Neural cell (in vitro differentiated cells): Measurements from ENCODE around the gene ANKRD28. TPM values are rescaled to one million over a fixed set of nuclear protein-coding genes. Genes with fewer than 3 reads are reported as not detected.

ENCODE experiments used
- H2AFZ ChIP-seq: fragments of 200-600, 300-800 bp; sonication (generic), shearing (Covaris generic); 2 replicates; pipeline ENCODE4 v1.6.0; 2014; ENCODE audit warnings: low read depth, mild to moderate bottlenecking, antibody characterized with exemption, low read length, moderate library complexity
- H3F3A ChIP-seq: fragments of 200-600 bp; shearing (Covaris generic); 2 replicates; pipeline ENCODE4 v1.6.1; 2016; ENCODE audit warnings: mild to moderate bottlenecking, moderate library complexity, mixed read lengths, antibody characterized with exemption, low read length; ENCODE audit not compliant: insufficient read depth, poor library complexity, severe bottlenecking
- H3K27ac ChIP-seq: fragments of 200-600, 300-800 bp; sonication (generic), shearing (Covaris generic); 2 replicates; pipeline ENCODE4 v1.5.1; 2014; ENCODE audit warnings: mild to moderate bottlenecking, low read length, moderate library complexity
- H3K27me3 ChIP-seq: fragments of 300-800, 200-600 bp; sonication (generic), shearing (Covaris generic); 2 replicates; pipeline ENCODE4 v1.6.0; 2014; ENCODE audit warnings: mild to moderate bottlenecking, low read depth, low read length, moderate library complexity; ENCODE audit not compliant: insufficient read depth
- H3K36me3 ChIP-seq: fragments of 300-800, 200-600 bp; sonication (generic), shearing (Covaris generic); 2 replicates; pipeline ENCODE4 v1.5.1; 2014; ENCODE audit warnings: mild to moderate bottlenecking, antibody characterized with exemption, low read length, moderate library complexity; ENCODE audit not compliant: insufficient read depth
- H3K4me2 ChIP-seq: fragments of 300-800, 200-600 bp; sonication (generic), shearing (Covaris generic); 2 replicates; pipeline ENCODE4 v1.6.0; 2014; ENCODE audit warnings: mild to moderate bottlenecking, low read length
- H3K4me3 ChIP-seq: fragments of 300-800, 200-600 bp; sonication (generic), shearing (Covaris generic); 2 replicates; pipeline ENCODE4 v1.5.1; 2014; ENCODE audit warnings: mild to moderate bottlenecking, low read length, moderate library complexity
- H3K79me2 ChIP-seq: fragments of 200-600 bp; shearing (Covaris generic); replicated peaks from 2 replicates; pipeline ENCODE4 v1.6.0; 2014; ENCODE audit warnings: mild to moderate bottlenecking, low read length, moderate library complexity; ENCODE audit not compliant: insufficient read depth
- H3K9ac ChIP-seq: fragments of 300-800, 200-600 bp; sonication (generic), shearing (Covaris generic); 2 replicates; pipeline ENCODE4 v1.6.1; 2016; ENCODE audit warnings: mild to moderate bottlenecking, low read length, mixed read lengths
- H3K9me2 ChIP-seq: fragments of 200-600 bp; shearing (Covaris generic); 2 replicates; pipeline ENCODE4 v1.6.1; 2016; ENCODE audit warnings: mild to moderate bottlenecking, low read length, mixed read lengths; ENCODE audit not compliant: insufficient read depth
- H3K9me3 ChIP-seq: fragments of 200-600, 300-800 bp; sonication (generic), shearing (Covaris generic); 2 replicates; pipeline ENCODE4 v1.6.1; 2016; ENCODE audit warnings: mild to moderate bottlenecking, mixed run types, low read length, moderate library complexity, mixed read lengths
- H4K20me1 ChIP-seq: fragments of 200-600 bp; shearing (Covaris generic); 2 replicates; pipeline ENCODE4 v1.6.1; 2016; ENCODE audit warnings: mild to moderate bottlenecking, mixed run types; ENCODE audit not compliant: insufficient read depth
- CTCF ChIP-seq: fragments of 450-650 bp; IDR thresholded peaks from 2 replicates; pipeline ENCODE4 v1.5.1; 2014; ENCODE audit warnings: antibody characterized with exemption, mild to moderate bottlenecking, moderate library complexity; ENCODE audit not compliant: poor library complexity, severe bottlenecking
- EP300 ChIP-seq: fragments of 450-650 bp; conservative IDR thresholded peaks from 2 replicates; pipeline ENCODE4 v1.6.1; 2014; ENCODE audit warnings: antibody characterized with exemption, mild to moderate bottlenecking, moderate library complexity; ENCODE audit not compliant: poor library complexity, severe bottlenecking
- EZH2 ChIP-seq: fragments of 200-600, 300-800 bp; shearing (Covaris generic), sonication (generic); IDR thresholded peaks from 2 replicates; pipeline ENCODE4 v1.6.1; 2014; ENCODE audit warnings: antibody characterized with exemption, low read length, borderline replicate concordance, mild to moderate bottlenecking; ENCODE audit not compliant: insufficient read depth, poor library complexity, severe bottlenecking
- MXI1 ChIP-seq: fragments of 450-650 bp; conservative IDR thresholded peaks from 2 replicates; pipeline ENCODE4 v1.6.1; 2014; ENCODE audit warnings: antibody characterized with exemption, mild to moderate bottlenecking; ENCODE audit not compliant: poor library complexity, severe bottlenecking
- POLR2AphosphoS5 ChIP-seq: IDR thresholded peaks from 2 replicates; pipeline ENCODE4 v1.6.1; 2012
- RAD21 ChIP-seq: fragments of 450-650 bp; conservative IDR thresholded peaks from 2 replicates; pipeline ENCODE4 v1.6.1; 2014; ENCODE audit warnings: antibody characterized with exemption, mild to moderate bottlenecking, moderate library complexity
- REST ChIP-seq: IDR thresholded peaks from 2 replicates; pipeline ENCODE4 v1.6.1; 2012; ENCODE audit warnings: borderline replicate concordance
- SMC3 ChIP-seq: fragments of 450-650 bp; conservative IDR thresholded peaks from 2 replicates; pipeline ENCODE4 v1.6.1; 2014; ENCODE audit warnings: antibody characterized with exemption, mild to moderate bottlenecking, moderate library complexity; ENCODE audit not compliant: poor library complexity
- TAF1 ChIP-seq: IDR thresholded peaks from 2 replicates; pipeline ENCODE4 v1.6.1; 2012; ENCODE audit warnings: low read depth
- polyA plus RNA-seq: library from polyadenylated mRNA; depleted of rRNA; stranded (reverse); fragments of >200 nt; gene quantifications from 2 replicates; pipeline ENCODE4 v1.2.3, GENCODE V29; 2014

ANKRD28 gene
- polyA plus RNA-seq, 1 donor from 2014 or later: 101 TPM

- no peaks in the 10 kb centered on the region for H3K9me3 ChIP-seq
- no peaks in the 10 kb centered on the region for H3K27me3 ChIP-seq
- no peaks in the 10 kb centered on the region for H4K20me1 ChIP-seq
- TF ChIP-seq SMC3 (no peak), REST (no peak), EP300 (no peak), MXI1 (no peak), RAD21 (no peak), EZH2 (no peak), TAF1 (no peak), CTCF (no peak), POLR2AphosphoS5 (no peak)
- no peaks in the 10 kb centered on the region for H3K36me3 ChIP-seq
- peak overlapping the region; percentile 71 for H3K27ac ChIP-seq
- H3K4me2 ChIP-seq: peak overlapping the region; percentile 87
- H3K79me2 ChIP-seq: peaks cover 12% of the 10 kb centered on the region
- H3K4me3 ChIP-seq: peak overlapping the region; percentile 66
- no peaks in the 10 kb centered on the region for H3K9me2 ChIP-seq
- H3K9ac ChIP-seq: peak overlapping the region; percentile 56
- no peak overlapping the region for H2AFZ ChIP-seq
- H3F3A ChIP-seq: no peaks in the 10 kb centered on the region
Observed at GRCh38 chr3:15796771-15797641, 773 bp downstream of the ANKRD28 start.

GRCh38 chr3:15796331-15796730, 1.4 kb downstream of the ANKRD28 start:
- peaks cover 12% of the 10 kb centered on the region for H3K79me2 ChIP-seq
- H3F3A ChIP-seq: no peaks in the 10 kb centered on the region
- peak overlapping the region; percentile 87 for H3K4me2 ChIP-seq
- no peak overlapping the region for H3K27ac ChIP-seq
- no peak overlapping the region for H3K9ac ChIP-seq
- no peaks in the 10 kb centered on the region for H3K36me3 ChIP-seq
- no peaks in the 10 kb centered on the region for H4K20me1 ChIP-seq
- H3K27me3 ChIP-seq: no peaks in the 10 kb centered on the region
- peak overlapping the region; percentile 66 for H3K4me3 ChIP-seq
- no peaks in the 10 kb centered on the region for H3K9me3 ChIP-seq
- TF ChIP-seq MXI1 (no peak), CTCF (no peak), POLR2AphosphoS5 (no peak), SMC3 (no peak), EZH2 (no peak), EP300 (no peak), REST (no peak), TAF1 (no peak), RAD21 (no peak)
- H2AFZ ChIP-seq: no peak overlapping the region
- no peaks in the 10 kb centered on the region for H3K9me2 ChIP-seq
